HTR-8/SVneo (cell line): ENCODE results near the gene CAMTA1.
"Not testable (repeated sequence)": the region's sequence is repeated elsewhere in the genome, so short reads cannot be mapped to it uniquely, and the experiment has no call there.

Source experiments
- DNase-seq: peaks from one replicate; pipeline ENCODE4 v3.0.0; 2011; ENCODE audit warnings: low spot score, mixed read lengths; ENCODE audit not compliant: insufficient read length
- FAIRE-seq: peaks from 2 replicates; lab custom pipeline; 2011; peaks lifted over from hg19 to GRCh38; lab: Jason Lieb, UNC

Gene CAMTA1

GRCh38 chr1:7116001-7116400, 330.7 kb downstream of the CAMTA1 start:
- no peak for DNase-seq
- no peak for FAIRE-seq

- FAIRE-seq (no peak), DNase-seq (peak; percentile 42)
These were observed 332.4 kb downstream of the CAMTA1 start for GRCh38 chr1:7117399-7118281.

- DNase-seq, result no peak
- no peak for FAIRE-seq
These were observed 333.9 kb downstream of the CAMTA1 start for GRCh38 chr1:7119156-7119555.

GRCh38 chr1:7120863-7121621, 335.8 kb downstream of the CAMTA1 start:
- DNase-seq, result no peak
- no peak for FAIRE-seq

GRCh38 chr1:7121622-7121988, 336.4 kb downstream of the CAMTA1 start:
- FAIRE-seq (no peak), DNase-seq (no peak)

- FAIRE-seq (no peak), DNase-seq (no peak)
These were observed 342.2 kb downstream of the CAMTA1 start for GRCh38 chr1:7127322-7128075.

GRCh38 chr1:7128293-7128692, 343.0 kb downstream of the CAMTA1 start:
- FAIRE-seq (no peak), DNase-seq (no peak)

- FAIRE-seq, result no peak
- no peak for DNase-seq
These were observed 344.9 kb downstream of the CAMTA1 start for GRCh38 chr1:7130127-7130526.

GRCh38 chr1:7135493-7135892, 350.2 kb downstream of the CAMTA1 start:
- FAIRE-seq (no peak), DNase-seq (no peak)

- DNase-seq, result no peak
- FAIRE-seq, result no peak
These were observed 351.1 kb downstream of the CAMTA1 start for GRCh38 chr1:7136166-7136953.

GRCh38 chr1:7140251-7140650, 355.0 kb downstream of the CAMTA1 start:
- FAIRE-seq (no peak), DNase-seq (no peak)

- DNase-seq, result no peak
- no peak for FAIRE-seq
These were observed 360.7 kb downstream of the CAMTA1 start for GRCh38 chr1:7145947-7146346.

- FAIRE-seq (peak; percentile 67), DNase-seq (no peak)
These were observed 361.5 kb downstream of the CAMTA1 start for GRCh38 chr1:7146710-7147109.

GRCh38 chr1:7147581-7148282, 362.5 kb downstream of the CAMTA1 start:
- peak; percentile 98 for FAIRE-seq
- not testable (repeated sequence) for DNase-seq

- FAIRE-seq (no peak), DNase-seq (no peak)
These were observed 364.0 kb downstream of the CAMTA1 start for GRCh38 chr1:7149080-7149838.

- DNase-seq (no peak), FAIRE-seq (no peak)
These were observed 365.5 kb downstream of the CAMTA1 start for GRCh38 chr1:7150724-7151280.

- DNase-seq (no peak), FAIRE-seq (no peak)
These were observed 366.7 kb downstream of the CAMTA1 start for GRCh38 chr1:7151978-7152377.

GRCh38 chr1:7152655-7153054, 367.4 kb downstream of the CAMTA1 start:
- no peak for FAIRE-seq
- no peak for DNase-seq
